IMR-90 (cell line): ENCODE data around the gene HBZ. TPM values are rescaled to one million over a fixed set of nuclear protein-coding genes. Genes with fewer than 3 reads are reported as not detected.

Experiments
- ATAC-seq: fragments of 200-7000 bp; cut with Tn5 transposase; 2 replicates; pipeline ENCODE4 v1.9.1; 2020; ENCODE audit warnings: low read depth, mild to moderate bottlenecking, moderate library complexity
- BruUV-seq: library from RNA; stranded (reverse); fragments of 400-500 nt; replicated peaks from 2 replicates; lab custom pipeline; 2021; lab: Mats Ljungman, UMichigan
- CTCF ChIA-PET: fragments of 300-600 bp; formaldehyde crosslinking; extraction: SDS; loops from one replicate; lab custom pipeline; 2021; ENCODE audit warnings: antibody characterized with exemption; lab: Yijun Ruan, JAX
- POLR2A ChIA-PET: fragments of 300-600 bp; sonication (Branson Sonifier 250); formaldehyde crosslinking; loops from one replicate; lab custom pipeline; 2022; ENCODE audit warnings: antibody characterized with exemption; ENCODE audit not compliant: unreplicated experiment; lab: Charles Lee
- DNase-seq: peaks from one replicate; pipeline ENCODE4 v3.0.0; 2013
- H2AFZ ChIP-seq: replicated peaks from 2 replicates; pipeline ENCODE3; 2013; ENCODE audit warnings: low read length, mild to moderate bottlenecking; ENCODE audit not compliant: poor library complexity
- H2AK5ac ChIP-seq: 2 replicates; pipeline ENCODE4 v1.6.1; 2013; ENCODE audit warnings: low read depth, low read length, inconsistent platforms
- H2AK9ac ChIP-seq: replicated peaks from 2 replicates; pipeline ENCODE3; 2013; ENCODE audit warnings: mild to moderate bottlenecking, low read depth, low read length, moderate library complexity; ENCODE audit not compliant: poor library complexity
- H2BK120ac ChIP-seq: 2 replicates; pipeline ENCODE4 v1.6.1; 2013; ENCODE audit warnings: low read depth, low read length, inconsistent platforms
- H2BK15ac ChIP-seq: 3 replicates; pipeline ENCODE4 v1.6.1; 2013; ENCODE audit warnings: low read depth, low read length, inconsistent platforms
- H2BK20ac ChIP-seq: 2 replicates; pipeline ENCODE4 v1.6.1; 2013; ENCODE audit warnings: low read depth, mild to moderate bottlenecking, inconsistent platforms, low read length, moderate library complexity
- H2BK5ac ChIP-seq: 2 replicates; pipeline ENCODE4 v1.6.1; 2013; ENCODE audit warnings: mild to moderate bottlenecking, low read depth, low read length, inconsistent platforms; ENCODE audit not compliant: poor library complexity, severe bottlenecking
- H3K14ac ChIP-seq: replicated peaks from 2 replicates; pipeline ENCODE4 v1.6.1; 2013; ENCODE audit warnings: low read depth, low read length, inconsistent platforms
- H3K18ac ChIP-seq: 2 replicates; pipeline ENCODE4 v1.6.1; 2013; ENCODE audit warnings: low read depth, low read length, control low read depth
- H3K23ac ChIP-seq: 2 replicates; pipeline ENCODE4 v1.6.1; 2013; ENCODE audit warnings: low read depth, low read length, inconsistent platforms
- H3K27ac ChIP-seq: 2 replicates; pipeline ENCODE4 v1.5.1; 2013; ENCODE audit warnings: mild to moderate bottlenecking, control low read depth, low read length; ENCODE audit not compliant: insufficient read depth
- H3K27me3 ChIP-seq: 2 replicates; pipeline ENCODE4 v1.6.1; 2013; ENCODE audit warnings: low read length; ENCODE audit not compliant: control insufficient read depth, insufficient read depth
- H3K36me3 ChIP-seq: 2 replicates; pipeline ENCODE4 v1.6.1; 2013; ENCODE audit warnings: low read length, mixed read lengths; ENCODE audit not compliant: control insufficient read depth, insufficient read depth
- H3K4ac ChIP-seq: 2 replicates; pipeline ENCODE4 v1.6.1; 2013; ENCODE audit warnings: low read depth, low read length, inconsistent platforms
- H3K4me1 ChIP-seq: 2 replicates; pipeline ENCODE4 v1.6.1; 2013; ENCODE audit warnings: low read length, mixed read lengths; ENCODE audit not compliant: control insufficient read depth, insufficient read depth
- H3K4me2 ChIP-seq: 2 replicates; pipeline ENCODE4 v1.6.1; 2013; ENCODE audit warnings: low read depth, mild to moderate bottlenecking, control low read depth, low read length, moderate library complexity
- H3K4me3 ChIP-seq: 2 replicates; pipeline ENCODE4 v1.5.1; 2013; ENCODE audit warnings: low read depth, mild to moderate bottlenecking, control low read depth, low read length, moderate library complexity; ENCODE audit not compliant: insufficient read depth
- H3K56ac ChIP-seq: 2 replicates; pipeline ENCODE4 v1.6.1; 2013; ENCODE audit warnings: low read length, inconsistent platforms; ENCODE audit not compliant: insufficient read depth; ENCODE audit errors: extremely low read depth
- H3K79me1 ChIP-seq, 2 experiments: 2 replicates each; pipeline ENCODE4 v1.6.1; 2013; ENCODE audit warnings: low read length in 2 of 2, inconsistent platforms in 1 of 2, low read depth in 1 of 2
- H3K9ac ChIP-seq: 2 replicates; pipeline ENCODE4 v1.6.1; 2013; ENCODE audit warnings: low read depth, low read length, control low read depth
- H3K9me1 ChIP-seq: 2 replicates; pipeline ENCODE4 v1.6.1; 2013; ENCODE audit warnings: low read length, inconsistent platforms; ENCODE audit not compliant: insufficient read depth
- H3K9me3 ChIP-seq: 2 replicates; pipeline ENCODE4 v1.6.1; 2013; ENCODE audit warnings: low read length; ENCODE audit not compliant: control insufficient read depth, insufficient read depth
- H4K20me1 ChIP-seq: 2 replicates; pipeline ENCODE4 v1.6.1; 2013; ENCODE audit warnings: low read length, inconsistent platforms; ENCODE audit not compliant: insufficient read depth
- H4K5ac ChIP-seq: 2 replicates; pipeline ENCODE4 v1.6.1; 2013; ENCODE audit warnings: mild to moderate bottlenecking, low read depth, low read length, control low read depth
- H4K8ac ChIP-seq, 2 experiments: 2 replicates each; pipeline ENCODE4 v1.6.1; 2013; ENCODE audit warnings: low read depth in 2 of 2, low read length in 2 of 2, control low read depth in 1 of 2, inconsistent platforms in 1 of 2
- H4K91ac ChIP-seq: 2 replicates; pipeline ENCODE4 v1.6.1; 2013; ENCODE audit warnings: low read depth, low read length, inconsistent platforms; ENCODE audit not compliant: insufficient read depth
- BHLHE40 ChIP-seq: fragments of 150-350 bp; IDR thresholded peaks from 2 replicates; pipeline ENCODE4 v1.6.1; 2016; ENCODE audit warnings: mild to moderate bottlenecking, low read depth, low read length
- CEBPB ChIP-seq: IDR thresholded peaks from 2 replicates; pipeline ENCODE4 v1.6.1; 2012; ENCODE audit warnings: low read depth, low read length, improper control_type of control experiment
- CHD1 ChIP-seq: IDR thresholded peaks from 2 replicates; pipeline ENCODE4 v1.6.1; 2012; ENCODE audit warnings: low read depth, low read length, improper control_type of control experiment
- ELK1 ChIP-seq: fragments of 150-350 bp; IDR thresholded peaks from 2 replicates; pipeline ENCODE4 v1.6.1; 2016; ENCODE audit warnings: low read depth, mild to moderate bottlenecking, low read length, moderate library complexity, borderline replicate concordance
- FOS ChIP-seq: fragments of 150-350 bp; IDR thresholded peaks from 2 replicates; pipeline ENCODE4 v1.6.1; 2016; ENCODE audit warnings: low read depth, low read length
- MAFK ChIP-seq: IDR thresholded peaks from 2 replicates; pipeline ENCODE4 v1.6.1; 2012; ENCODE audit warnings: low read depth, low read length, improper control_type of control experiment
- MAZ ChIP-seq: IDR thresholded peaks from 2 replicates; pipeline ENCODE4 v1.6.1; 2012; ENCODE audit warnings: low read depth, mild to moderate bottlenecking, low read length, improper control_type of control experiment, moderate library complexity, borderline replicate concordance
- MXI1 ChIP-seq: IDR thresholded peaks from 2 replicates; pipeline ENCODE4 v1.6.1; 2012; ENCODE audit warnings: low read depth, mild to moderate bottlenecking, low read length, moderate library complexity, borderline replicate concordance
- NFE2L2 ChIP-seq: fragments of 150-350 bp; IDR thresholded peaks from 2 replicates; pipeline ENCODE4 v1.6.1; 2016; ENCODE audit warnings: low read depth, mild to moderate bottlenecking, low read length
- POLR2A ChIP-seq: IDR thresholded peaks from 2 replicates; pipeline ENCODE4 v1.6.1; 2012; ENCODE audit warnings: mild to moderate bottlenecking, low read depth, low read length
- RAD21 ChIP-seq: IDR thresholded peaks from 2 replicates; pipeline ENCODE4 v1.6.1; 2012; ENCODE audit warnings: low read length, improper control_type of control experiment
- RCOR1 ChIP-seq: IDR thresholded peaks from 2 replicates; pipeline ENCODE4 v1.6.1; 2012; ENCODE audit warnings: mild to moderate bottlenecking, low read length, improper control_type of control experiment; ENCODE audit not compliant: insufficient replicate concordance
- RFX5 ChIP-seq: IDR thresholded peaks from 2 replicates; pipeline ENCODE4 v1.8.0; 2012; ENCODE audit warnings: low read depth, mild to moderate bottlenecking, low read length, moderate library complexity
- USF2 ChIP-seq: fragments of 150-350 bp; IDR thresholded peaks from 2 replicates; pipeline ENCODE4 v1.6.1; 2017; ENCODE audit warnings: mild to moderate bottlenecking, antibody characterized with exemption, low read length, low read depth
- WGBS, 2 experiments: methylation state at CpG; one replicate each; pipeline versions ENCODE4 v1.1.5 to v1.1.7; 2013; ENCODE audit warnings: missing lambda C conversion rate in 2 of 2; ENCODE audit not compliant: insufficient read length in 1 of 2; ENCODE audit errors: extremely low coverage in 2 of 2; 5-methylcytosine and 5-hydroxymethylcytosine counted together
- dilution Hi-C: fragments of 300-500 bp; cut with HindIII; formaldehyde crosslinking; loops from one replicate; pipeline ENCODE4 v1.14.3; 2018; ENCODE audit warnings: low sequenced_read_pairs; ENCODE audit not compliant: unreplicated experiment
- in situ Hi-C: fragments of 300-500 bp; cut with MboI; formaldehyde crosslinking; loops from 3 replicates; pipeline ENCODE4 v1.14.3; 2019; ENCODE audit warnings: low sequenced_read_pairs, inconsistent platforms, mixed read lengths
- intact Hi-C: fragments of 100-400 bp; cut with micrococcal nuclease; formaldehyde crosslinking; loops from 2 replicates; pipeline ENCODE4 v1.10.0; 2022
- polyA plus RNA-seq, 3 experiments: library from polyadenylated mRNA; depleted of rRNA; stranded (reverse); fragments of >200 nt; gene quantifications; 2 replicates each; pipeline ENCODE4 v1.2.3, GENCODE V29; 2012; ENCODE audit warnings: low replicate concordance in 1 of 3
- total RNA-seq: library from RNA; depleted of rRNA; stranded (reverse); fragments of >200 nt; gene quantifications from 2 replicates; pipeline ENCODE4 v1.2.3, GENCODE V29; 2012
- TF ChIP-seq, protein P1 (sequence below): conservative IDR thresholded peaks from 2 replicates; pipeline ENCODE4 v1.5.1; 2012; ENCODE audit warnings: mild to moderate bottlenecking, low read depth, low read length, improper control_type of control experiment

Gene HBZ
- total and polyA plus RNA-seq, 2 of the 4 experiments (the other 2 are of a cell fraction): not detected

DNA sequence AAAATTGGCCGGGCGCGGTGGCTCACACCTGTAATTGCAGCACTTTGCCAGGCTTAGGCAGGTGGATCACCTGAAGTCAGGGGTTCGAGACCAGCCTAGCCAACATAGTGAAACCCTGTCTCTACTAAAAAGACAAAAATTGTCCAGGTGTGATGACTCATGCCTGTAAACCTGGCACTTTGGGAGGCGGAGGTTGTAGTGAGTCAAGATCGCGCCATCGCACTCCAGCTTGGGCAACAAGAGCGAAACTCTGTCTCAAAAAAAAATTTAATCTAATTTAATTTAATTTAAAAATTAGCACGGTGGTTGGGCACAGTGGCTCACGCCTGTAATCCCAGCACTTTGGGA is 26.2 kb downstream of the HBZ start:
- H2AFZ ChIP-seq: no peak overlapping the region
- H3K4me2 ChIP-seq: no peak overlapping the region
- H3K4me1 ChIP-seq: peaks cover 5% of the 10 kb centered on the region; the same call in 1 of the 2 replicates
- peaks cover 18% of the 10 kb centered on the region for H4K20me1 ChIP-seq
- ATAC-seq (no peak), DNase-seq (no peak)
- in situ Hi-C loops (no loop called here), dilution Hi-C loops (no loop called here), intact Hi-C loops (no loop called here)
- no peak overlapping the region for H3K18ac ChIP-seq
- no peak overlapping the region for H4K5ac ChIP-seq
- H3K36me3 ChIP-seq: no peaks in the 10 kb centered on the region
- POLR2A ChIA-PET: no interaction called here
- no peak overlapping the region for H3K4me3 ChIP-seq
- no peak overlapping the region for H3K56ac ChIP-seq
- TF ChIP-seq USF2 (no peak), POLR2A (no peak), BHLHE40 (no peak), NFE2L2 (no peak), RCOR1 (no peak), CHD1 (no peak), FOS (no peak), CEBPB (no peak), MAFK (no peak), RAD21 (no peak), MXI1 (no peak), MAZ (no peak), RFX5 (no peak), ELK1 (no peak)
- TF ChIP-seq, protein P1, sequence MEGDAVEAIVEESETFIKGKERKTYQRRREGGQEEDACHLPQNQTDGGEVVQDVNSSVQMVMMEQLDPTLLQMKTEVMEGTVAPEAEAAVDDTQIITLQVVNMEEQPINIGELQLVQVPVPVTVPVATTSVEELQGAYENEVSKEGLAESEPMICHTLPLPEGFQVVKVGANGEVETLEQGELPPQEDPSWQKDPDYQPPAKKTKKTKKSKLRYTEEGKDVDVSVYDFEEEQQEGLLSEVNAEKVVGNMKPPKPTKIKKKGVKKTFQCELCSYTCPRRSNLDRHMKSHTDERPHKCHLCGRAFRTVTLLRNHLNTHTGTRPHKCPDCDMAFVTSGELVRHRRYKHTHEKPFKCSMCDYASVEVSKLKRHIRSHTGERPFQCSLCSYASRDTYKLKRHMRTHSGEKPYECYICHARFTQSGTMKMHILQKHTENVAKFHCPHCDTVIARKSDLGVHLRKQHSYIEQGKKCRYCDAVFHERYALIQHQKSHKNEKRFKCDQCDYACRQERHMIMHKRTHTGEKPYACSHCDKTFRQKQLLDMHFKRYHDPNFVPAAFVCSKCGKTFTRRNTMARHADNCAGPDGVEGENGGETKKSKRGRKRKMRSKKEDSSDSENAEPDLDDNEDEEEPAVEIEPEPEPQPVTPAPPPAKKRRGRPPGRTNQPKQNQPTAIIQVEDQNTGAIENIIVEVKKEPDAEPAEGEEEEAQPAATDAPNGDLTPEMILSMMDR: no peak
- H3K9me1 ChIP-seq: no peaks in the 10 kb centered on the region
- CTCF ChIA-PET: no interaction called here
- H4K8ac ChIP-seq: no peak overlapping the region
- no peak overlapping the region for H2BK5ac ChIP-seq
- H2AK5ac ChIP-seq: no peak overlapping the region
- no peak overlapping the region for H3K27ac ChIP-seq
- H2BK20ac ChIP-seq: no peak overlapping the region
- no peak overlapping the region for H2BK120ac ChIP-seq
- H3K14ac ChIP-seq: no peak overlapping the region
- peaks cover 40% of the 10 kb centered on the region for H3K27me3 ChIP-seq
- H3K9me3 ChIP-seq: 0 out of 2 replicates have a peak, but pooled peaks cover 2% of the 10 kb centered on the region
- no peak overlapping the region for H2AK9ac ChIP-seq
- no peak overlapping the region for H3K9ac ChIP-seq
- H3K79me1 ChIP-seq: no peaks in the 10 kb centered on the region
- WGBS, 2 experiments: no CpG with 5 or more reads among the region's 11 CpGs
- no peak overlapping the region for H2BK15ac ChIP-seq
- H4K91ac ChIP-seq: no peak overlapping the region
- H3K4ac ChIP-seq: no peak overlapping the region
- BruUV-seq: no TSS peak
- H3K23ac ChIP-seq: no peak overlapping the region
